Upper lobe of left lung (tissue), 4 donors: Measurements from ENCODE around the gene PSAT1.

Experiments
- CTCF ChIP-seq, 6 experiments: fragments of 450-650 bp in 4 of 6; fragments of 200-600 bp in 2 of 6; sonication (generic) in 2 of 6; IDR thresholded peaks; one replicate each; pipeline ENCODE4 v1.5.1; 2016 to 2019; ENCODE audit warnings: antibody characterized with exemption in 6 of 6
- POLR2AphosphoS5 ChIP-seq, 2 donors: sonication (generic); formaldehyde crosslinking; IDR thresholded peaks; one replicate each; pipeline ENCODE4 v1.5.1; 2017; ENCODE audit warnings: antibody characterized with exemption in 2 of 2

GRCh38 chr9:78311886-78312524, 15.1 kb downstream of the PSAT1 start:
- TF ChIP-seq CTCF (IDR thresholded peaks at IDR 0.05) (no peak), POLR2AphosphoS5 (IDR thresholded peaks at IDR 0.05) (no peak)
